ENCODE measurements around the gene MYH10. TPM values are rescaled to one million over a fixed set of nuclear protein-coding genes. Genes with fewer than 3 reads are reported as not detected.

The MYH10 gene
- total and polyA plus RNA-seq, 7 donors = 1.8 to 34.2 (median 1.9) TPM

- no peak overlapping the region for H3K4me3 ChIP-seq
- intact Hi-C loops (cut with DNase I) = no loop called here
- H3K9me3 ChIP-seq = no peaks in the 10 kb centered on the region
- no peak overlapping the region for H3K27ac ChIP-seq
- 83 to 84% (median 84%) methylated on average over 5 of the region's 5 CpGs for WGBS, 3 donors
- no peak for TF ChIP-seq CTCF (IDR thresholded peaks at IDR 0.05)
- no peak for ATAC-seq
- H3K4me1 ChIP-seq = no peaks in the 10 kb centered on the region
- no peak for DNase-seq
- no peaks in the 10 kb centered on the region for H3K27me3 ChIP-seq (ENCODE audit: insufficient read depth in 3 of 3, low read length in 2 of 3)
- H3K36me3 ChIP-seq (ENCODE audit: insufficient read depth in 1 of 2, low read depth in 1 of 2) = no peaks in the 10 kb centered on the region
Measured at GRCh38 chr17:8563024-8563776, 67.3 kb downstream of the MYH10 start.

- 85 to 91% (median 90%) methylated on average over 1 of the region's 1 CpG for WGBS, 3 donors
- DNase-seq = no peak
Measured at GRCh38 chr17:8558144-8558543, 72.4 kb downstream of the MYH10 start.

GRCh38 chr17:8557176-8557806 lies 73.2 kb downstream of the MYH10 start:
- H3K9me3 ChIP-seq = no peaks in the 10 kb centered on the region
- WGBS, 3 donors = 87 to 94% (median 90%) methylated on average over 5 of the region's 5 CpGs
- H3K4me1 ChIP-seq = no peaks in the 10 kb centered on the region
- no peak overlapping the region for H3K4me3 ChIP-seq
- ATAC-seq (no peak), DNase-seq (no peak)
- H3K36me3 ChIP-seq (ENCODE audit: insufficient read depth in 1 of 2, low read depth in 1 of 2) = no peaks in the 10 kb centered on the region
- H3K27me3 ChIP-seq (ENCODE audit: insufficient read depth in 3 of 3, low read length in 2 of 3) = no peaks in the 10 kb centered on the region
- no peak overlapping the region for H3K27ac ChIP-seq
- intact Hi-C loops (cut with DNase I) = no loop called here
- no peak for TF ChIP-seq CTCF (IDR thresholded peaks at IDR 0.05)

More at GRCh38 chr17:8558144-8558543, 72.4 kb downstream of the MYH10 start:
- Histone ChIP-seq H3K27me3 (ENCODE audit: insufficient read depth in 3 of 3, low read length in 2 of 3) (no peaks in the 10 kb centered on the region), H3K36me3 (ENCODE audit: insufficient read depth in 1 of 2, low read depth in 1 of 2) (no peaks in the 10 kb centered on the region), H3K4me3 (no peak overlapping the region), H3K9me3 (no peaks in the 10 kb centered on the region), H3K4me1 (no peaks in the 10 kb centered on the region), H3K27ac (no peak overlapping the region)
- no peak for TF ChIP-seq CTCF (IDR thresholded peaks at IDR 0.05)
- intact Hi-C loops (cut with DNase I) = no loop called here
- ATAC-seq = no peak

GRCh38 chr17:8556074-8556473 lies 74.5 kb downstream of the MYH10 start:
- Histone ChIP-seq H3K9me3 (no peaks in the 10 kb centered on the region), H3K4me3 (no peak overlapping the region), H3K27me3 (ENCODE audit: insufficient read depth in 3 of 3, low read length in 2 of 3) (no peaks in the 10 kb centered on the region), H3K27ac (no peak overlapping the region), H3K36me3 (ENCODE audit: insufficient read depth in 1 of 2, low read depth in 1 of 2) (no peaks in the 10 kb centered on the region), H3K4me1 (no peaks in the 10 kb centered on the region)
- no peak for TF ChIP-seq CTCF (IDR thresholded peaks at IDR 0.05)
- intact Hi-C loops (cut with DNase I) = no loop called here
- ATAC-seq = no peak
- no peak for DNase-seq
- 86 to 89% (median 86%) methylated on average over 9 of the region's 9 CpGs for WGBS, 3 donors

Measured in psoas muscle (tissue), 8 donors.